Right renal cortex interstitium (tissue), 3 donors: ENCODE measurements around the gene PRDX2. TPM values are rescaled to one million over a fixed set of nuclear protein-coding genes. Genes with fewer than 3 reads are reported as not detected.
A peak's percentile ranks its signal among the peaks of the same experiment; 100 is the strongest.

Experiments
- DNase-seq, 3 donors: peaks; one replicate each; pipeline ENCODE4 v3.0.0-alpha.2; 2013; ENCODE audit warnings: low read depth in 3 of 3, low spot score in 2 of 3
- polyA plus RNA-seq, 3 donors: library from polyadenylated mRNA; unstranded; fragments of 120-200 nt; gene quantifications; one replicate each; pipeline ENCODE4 v1.2.1, GENCODE V29; 2013; ENCODE audit not compliant: insufficient read length in 3 of 3

Gene PRDX2
- polyA plus RNA-seq, 3 donors = 286 to 323 (median 296) TPM

DNA sequence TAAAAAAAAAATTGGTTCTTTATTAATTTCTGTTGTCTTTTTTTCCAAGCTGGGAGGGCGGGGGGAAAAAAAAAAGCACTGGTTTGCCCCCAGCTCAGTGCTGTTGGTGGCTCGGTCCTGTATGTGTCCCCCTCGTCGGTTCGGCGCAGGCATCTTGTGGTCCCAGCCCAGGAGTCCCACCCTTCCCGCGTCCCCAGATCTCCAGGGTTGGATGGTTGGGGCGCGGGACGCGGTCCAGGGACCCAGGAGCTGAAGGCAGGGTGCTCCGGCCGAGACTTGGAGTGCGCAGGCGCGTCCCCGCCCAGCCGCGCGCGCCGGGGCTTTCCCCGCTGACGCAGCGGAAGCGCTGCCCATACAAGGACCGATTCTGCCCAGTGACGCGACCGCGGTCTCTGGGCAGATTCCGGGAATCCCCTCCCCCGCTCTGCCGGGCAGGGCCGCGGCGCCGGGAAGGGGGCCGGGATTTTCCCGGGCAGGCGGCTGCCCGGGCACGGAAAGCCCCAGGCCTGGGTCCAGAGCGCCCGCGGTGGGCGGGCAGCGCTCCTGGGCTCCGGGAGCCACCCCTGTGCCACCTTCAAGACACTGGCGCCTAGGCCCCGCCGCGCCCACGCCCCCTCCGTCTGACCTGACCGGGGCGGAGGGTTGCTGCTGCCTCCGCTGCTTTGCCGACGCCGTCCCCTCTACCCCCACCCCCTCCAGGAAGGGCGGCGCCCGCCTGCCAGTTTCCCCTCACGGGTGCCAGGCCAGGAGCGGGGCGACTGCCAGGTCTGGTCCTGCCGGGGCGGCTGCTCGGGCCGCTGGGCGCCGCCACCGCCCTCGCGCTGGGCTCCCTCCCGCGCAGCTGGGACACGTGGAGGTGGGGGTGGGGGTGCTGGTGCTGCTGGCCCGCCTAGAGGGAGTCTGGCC is 8.1 kb downstream of the PRDX2 start:
- DNase-seq = peak in 1 of 3 donors; percentile 88

DNA sequence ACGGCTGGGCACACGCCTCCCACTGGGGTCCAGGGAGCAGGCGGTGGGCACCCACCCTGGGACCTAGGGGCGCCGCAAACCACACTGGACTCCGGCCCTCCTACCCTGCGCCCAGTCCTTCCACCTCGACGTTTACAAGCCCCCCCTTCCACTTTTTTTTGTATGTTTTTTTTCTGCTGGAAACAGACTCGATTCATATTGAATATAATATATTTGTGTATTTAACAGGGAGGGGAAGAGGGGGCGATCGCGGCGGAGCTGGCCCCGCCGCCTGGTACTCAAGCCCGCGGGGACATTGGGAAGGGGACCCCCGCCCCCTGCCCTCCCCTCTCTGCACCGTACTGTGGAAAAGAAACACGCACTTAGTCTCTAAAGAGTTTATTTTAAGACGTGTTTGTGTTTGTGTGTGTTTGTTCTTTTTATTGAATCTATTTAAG is 8.7 kb downstream of the PRDX2 start:
- DNase-seq = no peak

DNA sequence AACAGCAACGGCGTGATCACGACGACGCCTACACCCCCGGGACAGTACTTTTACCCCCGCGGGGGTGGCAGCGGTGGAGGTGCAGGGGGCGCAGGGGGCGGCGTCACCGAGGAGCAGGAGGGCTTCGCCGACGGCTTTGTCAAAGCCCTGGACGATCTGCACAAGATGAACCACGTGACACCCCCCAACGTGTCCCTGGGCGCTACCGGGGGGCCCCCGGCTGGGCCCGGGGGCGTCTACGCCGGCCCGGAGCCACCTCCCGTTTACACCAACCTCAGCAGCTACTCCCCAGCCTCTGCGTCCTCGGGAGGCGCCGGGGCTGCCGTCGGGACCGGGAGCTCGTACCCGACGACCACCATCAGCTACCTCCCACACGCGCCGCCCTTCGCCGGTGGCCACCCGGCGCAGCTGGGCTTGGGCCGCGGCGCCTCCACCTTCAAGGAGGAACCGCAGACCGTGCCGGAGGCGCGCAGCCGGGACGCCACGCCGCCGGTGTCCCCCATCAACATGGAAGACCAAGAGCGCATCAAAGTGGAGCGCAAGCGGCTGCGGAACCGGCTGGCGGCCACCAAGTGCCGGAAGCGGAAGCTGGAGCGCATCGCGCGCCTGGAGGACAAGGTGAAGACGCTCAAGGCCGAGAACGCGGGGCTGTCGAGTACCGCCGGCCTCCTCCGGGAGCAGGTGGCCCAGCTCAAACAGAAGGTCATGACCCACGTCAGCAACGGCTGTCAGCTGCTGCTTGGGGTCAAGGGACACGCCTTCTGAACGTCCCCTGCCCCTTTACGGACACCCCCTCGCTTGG is 9.3 kb downstream of the PRDX2 start:
- DNase-seq = no peak

DNA sequence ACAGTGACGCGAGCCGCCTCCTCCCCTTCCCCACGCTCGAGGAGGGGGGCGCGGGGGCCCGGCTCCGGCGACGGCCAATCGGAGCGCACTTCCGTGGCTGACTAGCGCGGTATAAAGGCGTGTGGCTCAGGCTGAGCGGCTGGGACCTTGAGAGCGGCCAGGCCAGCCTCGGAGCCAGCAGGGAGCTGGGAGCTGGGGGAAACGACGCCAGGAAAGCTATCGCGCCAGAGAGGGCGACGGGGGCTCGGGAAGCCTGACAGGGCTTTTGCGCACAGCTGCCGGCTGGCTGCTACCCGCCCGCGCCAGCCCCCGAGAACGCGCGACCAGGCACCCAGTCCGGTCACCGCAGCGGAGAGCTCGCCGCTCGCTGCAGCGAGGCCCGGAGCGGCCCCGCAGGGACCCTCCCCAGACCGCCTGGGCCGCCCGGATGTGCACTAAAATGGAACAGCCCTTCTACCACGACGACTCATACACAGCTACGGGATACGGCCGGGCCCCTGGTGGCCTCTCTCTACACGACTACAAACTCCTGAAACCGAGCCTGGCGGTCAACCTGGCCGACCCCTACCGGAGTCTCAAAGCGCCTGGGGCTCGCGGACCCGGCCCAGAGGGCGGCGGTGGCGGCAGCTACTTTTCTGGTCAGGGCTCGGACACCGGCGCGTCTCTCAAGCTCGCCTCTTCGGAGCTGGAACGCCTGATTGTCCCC is 10.1 kb downstream of the PRDX2 start, which contains the start of gene JUNB:
JUNB (plus strand) TSS at position 142 of the 706 bp plus-strand sequence; CDS start at position 428, 286 bp downstream.
- peak in 1 of 3 donors; percentile 85 for DNase-seq

DNA sequence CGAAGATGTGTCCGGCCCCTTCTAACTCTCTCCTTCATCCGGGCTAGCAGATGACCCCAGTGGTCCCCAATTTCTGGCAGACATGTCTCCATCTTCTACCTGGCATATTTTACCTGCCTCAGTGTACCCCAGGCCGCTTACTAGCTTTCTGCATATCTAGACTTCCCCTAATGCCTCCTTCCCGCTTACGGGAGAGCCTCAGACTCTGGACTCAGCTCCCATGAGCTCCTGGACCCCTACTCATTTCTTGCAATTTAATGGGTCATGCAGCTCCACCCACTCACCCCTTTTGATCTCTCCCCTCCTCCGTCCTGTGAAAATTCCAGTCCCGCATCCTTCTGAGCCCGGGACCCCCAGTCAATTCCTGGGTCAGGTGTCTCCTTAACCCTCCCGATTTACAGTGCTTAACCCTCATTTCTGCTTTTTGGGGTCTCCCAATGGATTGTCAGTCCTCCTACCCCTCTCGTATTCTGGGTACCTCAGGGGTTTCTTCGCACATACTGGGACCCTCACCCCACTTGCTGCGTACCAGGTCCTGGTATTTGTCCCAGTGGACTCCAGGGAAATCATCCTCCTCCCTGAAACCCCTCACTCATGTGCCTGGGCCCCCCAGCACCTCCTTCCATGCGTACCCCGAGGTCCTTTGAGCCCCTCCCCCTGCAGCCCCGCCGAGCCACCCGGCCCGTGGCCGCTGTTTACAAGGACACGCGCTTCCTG is 10.8 kb downstream of the PRDX2 start:
- DNase-seq = no peak

DNA sequence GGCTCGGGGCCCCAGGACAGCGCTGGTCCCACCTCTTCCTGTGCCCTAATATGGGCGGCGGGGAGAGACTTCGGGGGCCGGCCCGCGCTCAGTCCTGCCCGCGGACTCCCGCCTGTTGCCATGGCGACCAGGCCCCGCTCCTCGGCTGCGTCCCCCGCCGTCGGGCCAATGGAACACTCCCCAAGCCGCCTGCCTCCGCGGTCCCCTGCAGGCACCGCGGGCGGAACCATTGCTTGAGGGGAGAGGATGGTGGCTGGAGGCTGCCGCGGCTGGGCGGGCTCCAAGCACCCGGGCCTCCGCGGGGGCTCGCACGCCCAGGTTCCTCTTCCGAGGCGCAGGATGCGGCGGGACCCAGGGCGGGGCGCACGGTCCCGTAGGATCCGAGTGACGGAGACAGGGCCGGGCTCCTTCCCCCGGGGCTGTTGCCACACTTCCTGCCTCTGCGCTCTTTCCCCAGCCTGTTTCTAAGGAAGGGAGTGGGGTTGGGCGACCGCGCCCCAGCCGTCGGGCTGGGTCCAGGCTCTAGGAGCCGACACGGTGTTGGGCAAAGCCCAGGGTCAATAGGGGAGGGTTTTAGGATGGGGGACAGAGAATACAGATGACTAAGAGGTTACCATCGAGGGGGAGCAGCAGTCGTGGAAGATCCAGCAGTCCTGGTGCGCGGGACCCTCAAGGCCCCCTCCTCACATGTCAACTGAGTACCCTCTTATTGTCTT is 11.5 kb downstream of the PRDX2 start:
- peak in 1 of 3 donors; percentile 84 for DNase-seq

DNA sequence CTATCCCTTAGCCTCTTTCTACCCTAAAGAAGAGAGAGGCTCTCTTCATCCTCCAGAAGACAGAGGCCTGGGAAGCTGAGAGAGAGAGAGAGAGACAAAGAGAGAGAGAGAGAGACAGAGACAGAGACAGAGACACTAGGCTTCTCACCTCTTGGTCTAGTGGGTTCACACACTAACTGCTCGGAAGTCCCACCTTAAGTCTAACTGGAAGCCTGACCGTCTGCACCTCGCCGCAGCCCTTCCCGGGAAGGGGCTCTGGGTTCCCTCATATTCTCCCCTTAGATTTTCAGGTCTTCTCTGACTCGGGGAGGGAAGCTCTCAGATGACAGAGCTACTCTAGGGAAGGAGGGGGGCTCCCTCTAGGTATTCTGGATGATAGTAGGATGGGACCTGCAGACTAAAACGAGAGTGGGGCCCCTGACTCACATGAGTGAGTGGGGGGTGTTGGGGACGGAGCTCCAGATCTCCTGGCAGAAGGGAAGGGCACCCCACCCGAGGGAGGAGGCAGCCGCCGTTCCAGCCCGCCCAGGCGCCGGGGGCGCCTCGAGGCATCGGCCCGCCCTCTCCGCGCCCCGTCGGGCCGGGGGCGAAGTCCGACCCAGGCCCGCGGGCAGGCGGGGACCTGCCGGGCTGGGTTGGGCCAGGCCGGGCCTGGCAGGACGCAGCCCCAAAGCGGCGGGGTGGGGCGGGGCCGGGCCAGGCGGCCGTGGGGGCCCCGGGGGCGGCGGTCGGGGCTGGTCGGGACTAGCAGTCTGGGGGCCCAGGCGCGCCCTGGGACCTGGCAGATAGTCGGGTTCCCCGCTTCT is 12.3 kb downstream of the PRDX2 start:
- DNase-seq = no peak

DNA sequence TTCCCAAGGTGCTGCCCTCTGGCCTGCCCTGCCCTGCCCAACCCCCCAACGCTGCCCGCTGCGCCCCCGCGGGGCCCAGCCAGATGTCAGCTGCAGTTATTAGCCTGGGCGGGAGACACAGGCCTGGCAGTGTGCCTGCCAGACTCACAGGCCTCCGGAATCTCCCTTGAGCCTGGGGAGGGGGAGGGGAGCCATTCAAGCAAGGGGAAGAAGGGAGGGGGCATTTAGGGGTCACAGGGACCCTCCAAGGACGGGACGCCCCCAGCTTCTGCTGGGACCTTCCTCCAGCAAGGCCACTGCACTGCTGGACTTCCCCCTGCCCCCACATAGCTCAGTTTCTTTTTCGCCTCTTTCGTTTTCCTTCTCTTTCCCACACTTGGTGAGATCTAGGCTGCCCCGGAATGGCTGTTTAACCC is 12.9 kb downstream of the PRDX2 start:
- DNase-seq = no peak

DNA sequence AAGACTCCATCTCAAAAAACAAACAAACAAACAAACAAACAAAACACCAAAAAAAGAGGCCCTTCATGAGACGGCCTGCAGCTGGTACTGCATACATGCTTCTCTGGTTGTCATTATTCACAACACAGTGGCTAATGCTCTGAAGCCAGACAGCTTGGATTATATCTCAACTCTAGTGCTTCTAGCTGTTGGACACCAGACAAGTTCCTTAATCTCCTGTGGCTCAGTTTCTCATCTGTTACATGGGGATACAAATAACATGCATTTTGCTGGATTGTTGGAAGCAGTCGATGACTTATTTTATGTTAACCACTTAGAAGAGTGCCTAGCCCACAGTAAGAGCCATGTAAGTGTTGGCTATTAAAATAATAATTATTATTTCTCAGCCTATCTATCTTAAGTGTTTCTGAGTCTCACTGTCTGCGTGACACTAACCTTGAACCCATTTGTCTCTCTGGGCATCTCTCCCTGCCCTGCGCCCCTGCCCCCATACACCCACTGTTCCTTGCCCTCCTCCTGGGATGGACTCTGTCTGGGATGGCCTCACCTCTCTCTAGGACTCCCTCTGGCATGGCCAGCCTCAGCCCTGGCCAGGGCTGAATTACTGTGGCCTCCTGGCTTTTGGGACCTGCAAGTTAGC is 13.4 kb downstream of the PRDX2 start:
- DNase-seq = no peak

DNA sequence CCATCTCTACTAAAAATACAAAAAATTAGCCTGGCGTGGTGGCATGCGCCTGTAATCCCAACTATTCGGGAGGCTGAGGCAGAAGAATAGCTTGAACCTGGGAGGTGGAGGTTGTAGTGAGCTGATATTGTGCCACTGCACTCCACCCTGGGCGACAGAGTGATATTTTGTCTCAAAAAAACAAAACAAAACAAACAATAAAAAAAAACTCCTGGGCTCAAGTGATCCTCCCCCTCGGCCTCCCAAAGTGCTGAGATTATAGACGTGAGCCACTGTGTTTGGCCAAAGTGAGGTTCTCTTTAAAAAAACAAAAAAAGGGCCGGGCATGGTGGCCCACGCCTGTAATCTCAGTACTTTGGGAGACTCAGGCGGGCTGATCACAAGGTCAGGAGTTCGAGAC is 14.1 kb downstream of the PRDX2 start:
- DNase-seq = no peak

DNA sequence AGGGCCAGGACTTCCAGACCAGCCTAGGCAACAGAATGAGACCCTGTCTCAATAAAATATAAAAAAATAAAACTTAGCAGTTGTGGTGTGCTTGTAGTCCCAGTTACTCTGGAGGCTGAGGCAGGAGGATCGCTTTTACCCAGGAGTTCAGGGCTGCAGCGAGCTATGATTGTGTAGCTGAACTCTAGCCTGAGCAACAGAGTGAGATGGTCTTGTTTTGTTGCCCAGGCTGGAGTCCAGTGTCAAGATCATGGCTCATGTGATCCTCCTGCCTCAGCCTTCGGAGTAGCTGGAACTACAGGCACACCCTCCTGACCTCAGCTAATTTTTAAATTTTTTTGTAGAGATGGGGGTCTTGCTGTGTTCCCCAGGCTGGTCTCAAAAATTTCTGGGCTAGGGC is 14.6 kb downstream of the PRDX2 start:
- no peak for DNase-seq

DNA sequence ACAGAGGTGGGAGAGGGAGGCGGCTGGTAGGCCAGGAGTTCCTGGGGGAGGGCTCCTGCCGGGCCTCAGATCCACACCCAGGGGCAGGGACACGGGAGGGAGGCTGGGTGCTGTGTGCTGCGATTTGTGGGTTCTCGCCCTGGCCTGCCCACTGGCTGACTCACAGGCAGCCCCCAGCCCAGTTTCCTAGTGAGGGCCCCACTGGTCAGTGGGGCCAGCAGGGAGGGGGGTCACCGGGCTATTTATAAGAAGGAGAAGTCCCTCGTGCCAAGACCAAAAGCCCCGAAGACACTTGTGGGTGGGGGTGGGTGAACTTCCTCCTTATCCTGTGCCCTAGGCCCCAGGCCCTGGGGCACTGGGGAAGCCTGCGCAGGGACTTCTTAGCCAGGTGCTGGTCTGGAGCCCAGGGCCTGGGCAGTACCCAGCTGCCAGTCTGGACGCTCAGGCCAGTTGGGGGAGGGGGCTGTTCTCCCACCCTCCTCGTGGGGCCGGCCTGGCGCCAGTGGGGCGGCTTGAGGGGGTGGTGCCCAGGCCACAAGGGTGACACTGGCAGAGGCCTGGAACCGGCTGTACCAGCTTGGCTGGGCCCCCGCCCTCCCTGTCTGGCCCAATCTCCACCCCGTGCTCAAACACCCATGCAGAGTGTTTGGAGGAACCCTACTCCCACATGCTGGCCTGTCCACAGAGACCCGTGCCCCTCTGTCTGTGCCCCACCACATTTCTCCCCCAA is 15.3 kb downstream of the PRDX2 start:
- no peak for DNase-seq

DNA sequence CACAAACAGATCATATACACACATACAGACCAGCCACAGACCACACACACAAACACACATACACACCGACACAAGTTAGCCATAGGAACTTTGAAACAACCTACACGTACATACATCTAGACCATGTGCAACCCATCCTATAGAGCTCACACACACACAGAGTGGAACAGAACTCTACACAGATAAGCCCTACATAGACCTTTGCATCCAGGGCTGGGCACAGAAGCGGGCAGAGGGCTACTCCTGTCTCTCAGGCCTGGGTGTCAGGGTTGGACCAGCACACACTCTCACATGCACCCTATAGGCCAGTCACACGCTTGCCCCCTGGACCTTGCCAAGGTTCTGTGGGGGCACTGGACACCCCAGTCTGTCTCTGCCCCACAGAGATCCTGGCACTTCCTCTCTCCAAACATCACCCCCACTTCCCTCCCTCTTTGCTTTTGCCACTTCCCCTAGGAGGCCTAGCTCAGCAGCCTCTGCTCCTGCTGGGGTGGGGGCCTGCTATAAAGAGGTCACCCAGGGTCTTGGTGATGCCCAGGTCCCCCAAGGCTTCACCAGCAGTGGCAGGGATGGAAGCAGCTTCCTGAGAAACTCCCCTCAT is 16.1 kb downstream of the PRDX2 start:
- DNase-seq = no peak

DNA sequence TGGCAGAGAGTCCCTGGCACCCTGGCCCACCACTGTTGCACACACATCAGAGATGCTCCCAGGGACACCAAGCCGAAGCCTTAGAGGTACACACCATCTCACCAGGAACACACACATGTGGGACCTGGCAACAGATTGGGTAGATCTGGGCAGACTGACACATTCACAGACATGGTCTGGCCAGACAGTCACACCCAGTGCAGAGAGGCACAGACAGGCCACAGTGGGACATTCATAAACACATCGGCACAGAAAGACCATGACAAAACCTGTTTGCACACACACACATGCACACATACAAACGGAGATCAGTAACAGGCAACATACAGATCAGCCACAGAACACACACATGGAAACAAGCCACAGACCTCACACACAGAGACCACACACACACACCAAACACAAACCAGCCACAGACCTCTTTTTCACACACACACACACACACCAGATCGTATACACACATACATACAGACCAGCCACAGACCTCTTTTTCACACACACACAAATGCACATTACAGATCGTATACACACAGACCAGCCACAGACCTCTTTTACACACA is 16.6 kb downstream of the PRDX2 start:
- no peak for DNase-seq

DNA sequence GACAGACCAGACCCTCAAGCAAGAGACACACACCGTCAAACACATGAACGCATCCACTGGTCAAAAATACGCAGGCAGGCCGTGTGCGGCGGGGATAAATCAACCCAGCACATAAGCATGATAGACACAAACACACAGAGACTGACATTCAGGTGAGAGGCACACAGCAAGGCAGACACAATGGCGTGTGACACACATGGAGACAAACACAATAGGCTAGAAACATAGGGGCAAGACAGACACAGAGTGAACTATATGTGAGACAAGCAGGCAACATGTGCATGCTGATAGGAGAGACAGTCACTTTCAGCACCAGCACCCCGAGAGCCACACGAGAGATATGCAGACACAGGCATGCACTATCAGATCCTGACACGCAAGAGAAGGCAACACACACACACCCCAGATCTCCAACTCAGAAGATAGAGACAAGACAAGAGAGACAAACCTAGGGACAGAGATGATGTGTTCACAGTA is 17.2 kb downstream of the PRDX2 start:
- DNase-seq = no peak

DNA sequence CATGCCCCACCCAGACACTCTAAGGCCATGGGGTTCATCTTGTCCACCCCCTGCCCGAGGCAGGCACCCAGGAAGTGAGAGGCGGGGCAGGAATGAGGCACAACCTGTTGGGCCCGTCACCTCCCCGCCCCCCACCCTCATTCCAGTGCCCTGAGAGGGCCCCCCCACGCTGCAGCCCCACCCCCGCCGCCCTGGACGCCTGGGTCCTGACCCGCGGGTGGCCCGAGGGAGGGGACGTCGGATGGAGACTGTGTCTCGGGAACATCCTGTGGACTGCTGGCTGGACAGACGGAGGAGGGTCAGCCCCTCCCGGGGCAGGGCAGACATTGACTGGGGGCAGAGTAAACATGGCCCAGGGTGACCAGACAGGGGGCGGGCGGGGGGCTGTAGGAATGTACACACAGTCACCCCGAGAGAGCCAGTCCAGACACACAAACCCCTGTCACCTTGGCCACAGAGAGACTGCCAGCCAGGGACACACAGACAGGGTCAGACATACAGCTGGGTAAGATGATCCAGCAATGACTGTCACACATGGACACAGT is 17.7 kb downstream of the PRDX2 start:
- no peak for DNase-seq
